HEK293 (cell line): ENCODE measurements around the gene TRIM61.

ENCODE experiments used
- CTCF ChIA-PET: fragments of 350-600 bp; formaldehyde crosslinking; extraction: SDS; loops from one replicate; lab custom pipeline; 2021; ENCODE audit warnings: antibody characterized with exemption; lab: Yijun Ruan, JAX
- POLR2A ChIA-PET: fragments of 300-600 bp; formaldehyde crosslinking; extraction: SDS; loops from one replicate; lab custom pipeline; 2020; ENCODE audit warnings: antibody characterized with exemption, inconsistent platforms; lab: Yijun Ruan, JAX
- H3K27ac ChIP-seq: fragments of 200-500 bp; sonication (Bioruptor generic); 2 replicates; pipeline ENCODE4 v1.5.1; 2014; ENCODE audit warnings: low read depth, low read length, control low read depth, inconsistent platforms; ENCODE audit errors: extremely low read depth
- H3K36me3 ChIP-seq, 2 experiments: fragments of 200-500 bp in 1 of 2; sonication (Bioruptor generic) in 1 of 2; 1 replicate in 1 of 2; 2 replicates in 1 of 2; pipeline ENCODE4 v1.5.1; 2014 to 2017; ENCODE audit warnings: inconsistent platforms in 2 of 2, low read length in 2 of 2; ENCODE audit not compliant: control insufficient read depth in 2 of 2, insufficient read depth in 1 of 2
- H3K4me1 ChIP-seq: fragments of 200-500 bp; sonication (Bioruptor generic); 2 replicates; pipeline ENCODE4 v1.5.1; 2014; ENCODE audit warnings: mild to moderate bottlenecking, low read length, inconsistent platforms; ENCODE audit not compliant: control insufficient read depth, insufficient read depth
- H3K4me3 ChIP-seq: 2 replicates; pipeline ENCODE4 v1.5.1; 2011; ENCODE audit warnings: low read depth, mild to moderate bottlenecking, control low read depth, low read length, moderate library complexity
- H3K9me3 ChIP-seq: fragments of 200-500 bp; sonication (Bioruptor generic); 2 replicates; pipeline ENCODE4 v1.5.1; 2014; ENCODE audit warnings: low read depth, low read length, inconsistent platforms; ENCODE audit not compliant: control insufficient read depth, insufficient read depth
- PRDM1 ChIP-seq: fragments of 450-650 bp; formaldehyde crosslinking; IDR thresholded peaks from 2 replicates; pipeline ENCODE4; 2016; ENCODE audit warnings: missing biosample characterization, missing genetic modification characterization
- TSHZ1 ChIP-seq: fragments of 450-650 bp; formaldehyde crosslinking; IDR thresholded peaks from 2 replicates; pipeline ENCODE4 v1.5.1; 2016; ENCODE audit warnings: missing biosample characterization, missing genetic modification characterization, borderline replicate concordance
- ZBTB1 ChIP-seq: fragments of 450-650 bp; formaldehyde crosslinking; IDR thresholded peaks from 2 replicates; pipeline ENCODE4 v1.5.1; 2016; ENCODE audit warnings: missing biosample characterization, missing genetic modification characterization
- ZBTB21 ChIP-seq: fragments of 450-650 bp; formaldehyde crosslinking; IDR thresholded peaks from 2 replicates; pipeline ENCODE4 v1.5.1; 2017; ENCODE audit warnings: missing biosample characterization, missing genetic modification characterization
- ZBTB48 ChIP-seq: fragments of 450-650 bp; formaldehyde crosslinking; IDR thresholded peaks from 2 replicates; pipeline ENCODE4 v1.5.1; 2016; ENCODE audit warnings: missing biosample characterization, missing genetic modification characterization
- ZFHX2 ChIP-seq: fragments of 450-650 bp; formaldehyde crosslinking; conservative IDR thresholded peaks from 2 replicates; pipeline ENCODE4 v1.5.1; 2016; ENCODE audit warnings: missing biosample characterization, missing genetic modification characterization
- ZFP3 ChIP-seq: fragments of 450-650 bp; formaldehyde crosslinking; IDR thresholded peaks from 2 replicates; pipeline ENCODE4 v1.5.1; 2016; ENCODE audit warnings: low read depth, missing biosample characterization, missing genetic modification characterization
- ZFP37 ChIP-seq: fragments of 450-650 bp; formaldehyde crosslinking; IDR thresholded peaks from 2 replicates; pipeline ENCODE4 v1.5.1; 2016; ENCODE audit warnings: missing biosample characterization, missing genetic modification characterization
- ZIC2 ChIP-seq: fragments of 450-650 bp; formaldehyde crosslinking; IDR thresholded peaks from 2 replicates; pipeline ENCODE4 v1.5.1; 2016; ENCODE audit warnings: missing biosample characterization, missing genetic modification characterization
- ZNF155 ChIP-seq: fragments of 450-650 bp; formaldehyde crosslinking; IDR thresholded peaks from 2 replicates; pipeline ENCODE4 v1.5.1; 2016; ENCODE audit warnings: missing biosample characterization, missing genetic modification characterization
- ZNF157 ChIP-seq: fragments of 450-650 bp; formaldehyde crosslinking; IDR thresholded peaks from 2 replicates; pipeline ENCODE4 v1.5.1; 2016; ENCODE audit warnings: missing biosample characterization, missing genetic modification characterization
- ZNF184 ChIP-seq: fragments of 450-650 bp; IDR thresholded peaks from 2 replicates; pipeline ENCODE4 v1.5.1; 2018; ENCODE audit warnings: missing biosample characterization, mild to moderate bottlenecking, missing genetic modification characterization
- ZNF24 ChIP-seq: fragments of 450-650 bp; formaldehyde crosslinking; IDR thresholded peaks from 2 replicates; pipeline ENCODE4 v1.5.1; 2016; ENCODE audit warnings: missing biosample characterization, missing genetic modification characterization
- ZNF248 ChIP-seq: fragments of 450-650 bp; formaldehyde crosslinking; IDR thresholded peaks from 2 replicates; pipeline ENCODE4 v1.5.1; 2017; ENCODE audit warnings: missing biosample characterization, missing genetic modification characterization
- ZNF311 ChIP-seq: fragments of 450-650 bp; formaldehyde crosslinking; IDR thresholded peaks from 2 replicates; pipeline ENCODE4 v1.5.1; 2017; ENCODE audit warnings: missing biosample characterization, missing genetic modification characterization, borderline replicate concordance
- ZNF335 ChIP-seq: fragments of 450-650 bp; formaldehyde crosslinking; conservative IDR thresholded peaks from 2 replicates; pipeline ENCODE4 v1.5.1; 2016; ENCODE audit warnings: missing biosample characterization, missing genetic modification characterization
- ZNF354C ChIP-seq: fragments of 450-650 bp; formaldehyde crosslinking; IDR thresholded peaks from 2 replicates; pipeline ENCODE4 v1.5.1; 2016; ENCODE audit warnings: missing biosample characterization, missing genetic modification characterization, low read depth, borderline replicate concordance
- ZNF394 ChIP-seq: fragments of 450-650 bp; formaldehyde crosslinking; IDR thresholded peaks from 2 replicates; pipeline ENCODE4 v1.5.1; 2016; ENCODE audit warnings: missing biosample characterization, missing genetic modification characterization, mild to moderate bottlenecking, moderate library complexity, borderline replicate concordance
- ZNF510 ChIP-seq: fragments of 450-650 bp; formaldehyde crosslinking; IDR thresholded peaks from 2 replicates; pipeline ENCODE4 v1.5.1; 2018; ENCODE audit warnings: mild to moderate bottlenecking, missing genetic modification characterization, missing biosample characterization; ENCODE audit not compliant: insufficient replicate concordance
- ZNF530 ChIP-seq: fragments of 450-650 bp; formaldehyde crosslinking; IDR thresholded peaks from 2 replicates; pipeline ENCODE4 v1.5.1; 2016; ENCODE audit warnings: low read depth, missing biosample characterization, missing genetic modification characterization
- ZNF548 ChIP-seq: fragments of 450-650 bp; formaldehyde crosslinking; IDR thresholded peaks from 2 replicates; pipeline ENCODE4 v1.5.1; 2016; ENCODE audit warnings: missing biosample characterization, missing genetic modification characterization
- ZNF549 ChIP-seq: fragments of 450-650 bp; IDR thresholded peaks from 2 replicates; pipeline ENCODE4 v1.5.1; 2018; ENCODE audit warnings: missing biosample characterization, missing genetic modification characterization, mild to moderate bottlenecking, inconsistent platforms, moderate library complexity
- ZNF600 ChIP-seq: fragments of 450-650 bp; formaldehyde crosslinking; IDR thresholded peaks from 2 replicates; pipeline ENCODE4 v1.5.1; 2016; ENCODE audit warnings: missing biosample characterization, missing genetic modification characterization
- ZNF645 ChIP-seq: fragments of 450-650 bp; formaldehyde crosslinking; IDR thresholded peaks from 2 replicates; pipeline ENCODE4; 2016; ENCODE audit warnings: missing biosample characterization, missing genetic modification characterization
- ZNF670 ChIP-seq: fragments of 450-650 bp; formaldehyde crosslinking; IDR thresholded peaks from 2 replicates; pipeline ENCODE4 v1.5.1; 2016; ENCODE audit warnings: missing biosample characterization, missing genetic modification characterization, low read depth
- ZNF692 ChIP-seq: fragments of 450-650 bp; formaldehyde crosslinking; IDR thresholded peaks from 2 replicates; pipeline ENCODE4 v1.5.1; 2016; ENCODE audit warnings: missing biosample characterization, missing genetic modification characterization
- ZNF707 ChIP-seq: fragments of 450-650 bp; formaldehyde crosslinking; IDR thresholded peaks from 2 replicates; pipeline ENCODE4 v1.5.1; 2016; ENCODE audit warnings: missing biosample characterization, missing genetic modification characterization
- ZNF791 ChIP-seq: fragments of 450-650 bp; formaldehyde crosslinking; IDR thresholded peaks from 2 replicates; pipeline ENCODE4 v1.5.1; 2016; ENCODE audit warnings: missing biosample characterization, missing genetic modification characterization
- ZNF830 ChIP-seq: fragments of 450-650 bp; IDR thresholded peaks from 2 replicates; pipeline ENCODE4 v1.5.0; 2018; ENCODE audit warnings: missing biosample characterization, missing genetic modification characterization, low read depth, mild to moderate bottlenecking, moderate library complexity
- ZSCAN18 ChIP-seq: fragments of 450-650 bp; formaldehyde crosslinking; IDR thresholded peaks from 2 replicates; pipeline ENCODE4 v1.5.1; 2016; ENCODE audit warnings: missing biosample characterization, missing genetic modification characterization
- TF ChIP-seq, protein P1 (sequence below): fragments of 450-650 bp; formaldehyde crosslinking; IDR thresholded peaks from 2 replicates; pipeline ENCODE4 v1.5.1; 2016; ENCODE audit warnings: missing biosample characterization, missing genetic modification characterization

TRIM61 gene

DNA sequence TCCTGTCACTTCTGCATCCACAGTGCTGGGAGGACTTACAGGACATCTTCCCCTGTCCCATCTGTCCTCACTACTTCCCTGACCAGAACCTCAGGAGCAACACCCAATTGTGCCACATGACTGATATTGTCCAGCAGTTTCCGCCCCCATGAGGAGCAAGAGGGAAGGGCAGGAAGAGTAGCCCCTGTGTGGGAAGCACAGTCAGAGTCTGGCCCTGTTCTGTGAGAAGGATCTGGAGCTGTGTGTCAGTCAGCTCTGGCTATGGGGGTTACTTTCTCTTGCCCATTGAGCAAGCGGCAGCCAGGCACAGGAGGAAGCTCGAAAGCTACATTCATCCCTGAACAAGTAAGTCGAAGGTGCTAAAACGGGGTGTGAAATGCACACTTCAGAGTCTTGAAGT is 39.5 kb upstream of the TRIM61 start:
- CTCF ChIA-PET = interaction anchor here (0.5 kb wide), 1 partner anchor 10 kb away, joined by 3 read pairs; no protein-coding TSS in a partner anchor

GRCh38 chr4:165013691-165014090 is 36.2 kb upstream of the TRIM61 start:
- ChIA-PET POLR2A (no interaction called here), CTCF (interaction anchor here (0.7 kb wide), 1 partner anchor 16 kb away, joined by 4 read pairs; no protein-coding TSS in a partner anchor)
- H3K9me3 ChIP-seq = no peaks in the 10 kb centered on the region
- H3K36me3 ChIP-seq = no peaks in the 10 kb centered on the region
- no peak overlapping the region for H3K27ac ChIP-seq
- H3K4me3 ChIP-seq = no peak overlapping the region
- H3K4me1 ChIP-seq = no peaks in the 10 kb centered on the region
- TF ChIP-seq ZNF394 (tag by site-specific recombination) (no peak), ZNF548 (tag by site-specific recombination) (no peak), ZNF157 (tag by site-specific recombination) (no peak), ZNF549 (tag by site-specific recombination) (no peak), ZNF155 (tag by site-specific recombination) (no peak), ZNF335 (tag by site-specific recombination) (no peak), ZNF311 (tag by site-specific recombination) (no peak), ZSCAN18 (tag by site-specific recombination) (no peak), TSHZ1 (tag by site-specific recombination) (no peak), ZNF354C (tag by site-specific recombination) (no peak), PRDM1 (no peak), ZNF510 (no peak), ZNF24 (no peak), ZNF184 (tag by site-specific recombination) (no peak), ZNF692 (tag by site-specific recombination) (no peak)

More for the DNA sequence above, 39.5 kb upstream of the TRIM61 start:
- Histone ChIP-seq H3K27ac (no peak overlapping the region), H3K9me3 (no peaks in the 10 kb centered on the region), H3K4me3 (no peak overlapping the region), H3K4me1 (no peaks in the 10 kb centered on the region), H3K36me3 (no peaks in the 10 kb centered on the region)
- TF ChIP-seq ZNF830 (tag by site-specific recombination) = no peak
- no peak for TF ChIP-seq ZNF791 (tag by site-specific recombination)
- TF ChIP-seq ZFP3 = no peak
- no peak for TF ChIP-seq ZNF530
- no peak for TF ChIP-seq ZNF248
- TF ChIP-seq ZBTB21 = no peak
- no peak for TF ChIP-seq ZNF600 (tag by site-specific recombination)
- no peak for TF ChIP-seq ZFP37 (tag by site-specific recombination)
- TF ChIP-seq ZNF707 (tag by site-specific recombination) = no peak
- TF ChIP-seq ZBTB1 (tag by site-specific recombination) = no peak
- TF ChIP-seq ZFHX2 (tag by site-specific recombination) = no peak
- TF ChIP-seq, protein P1, sequence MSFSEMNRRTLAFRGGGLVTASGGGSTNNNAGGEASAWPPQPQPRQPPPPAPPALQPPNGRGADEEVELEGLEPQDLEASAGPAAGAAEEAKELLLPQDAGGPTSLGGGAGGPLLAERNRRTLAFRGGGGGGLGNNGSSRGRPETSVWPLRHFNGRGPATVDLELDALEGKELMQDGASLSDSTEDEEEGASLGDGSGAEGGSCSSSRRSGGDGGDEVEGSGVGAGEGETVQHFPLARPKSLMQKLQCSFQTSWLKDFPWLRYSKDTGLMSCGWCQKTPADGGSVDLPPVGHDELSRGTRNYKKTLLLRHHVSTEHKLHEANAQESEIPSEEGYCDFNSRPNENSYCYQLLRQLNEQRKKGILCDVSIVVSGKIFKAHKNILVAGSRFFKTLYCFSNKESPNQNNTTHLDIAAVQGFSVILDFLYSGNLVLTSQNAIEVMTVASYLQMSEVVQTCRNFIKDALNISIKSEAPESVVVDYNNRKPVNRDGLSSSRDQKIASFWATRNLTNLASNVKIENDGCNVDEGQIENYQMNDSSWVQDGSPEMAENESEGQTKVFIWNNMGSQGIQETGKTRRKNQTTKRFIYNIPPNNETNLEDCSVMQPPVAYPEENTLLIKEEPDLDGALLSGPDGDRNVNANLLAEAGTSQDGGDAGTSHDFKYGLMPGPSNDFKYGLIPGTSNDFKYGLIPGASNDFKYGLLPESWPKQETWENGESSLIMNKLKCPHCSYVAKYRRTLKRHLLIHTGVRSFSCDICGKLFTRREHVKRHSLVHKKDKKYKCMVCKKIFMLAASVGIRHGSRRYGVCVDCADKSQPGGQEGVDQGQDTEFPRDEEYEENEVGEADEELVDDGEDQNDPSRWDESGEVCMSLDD (tag by site-specific recombination) = no peak
- TF ChIP-seq ZNF645 (tag by site-specific recombination) = no peak
- TF ChIP-seq ZIC2 (tag by site-specific recombination) = no peak
- no peak for TF ChIP-seq ZBTB48 (tag by site-specific recombination)
- TF ChIP-seq ZNF670 (tag by site-specific recombination) = no peak
- POLR2A ChIA-PET = no interaction called here
